KOPT-K1 (cell line): ENCODE results near the gene FOXO3B.
"Not testable (repeated sequence)": the region's sequence is repeated elsewhere in the genome, so short reads cannot be mapped to it uniquely, and the experiment has no call there.

ENCODE experiments used
- H3K27ac ChIP-seq: fragments of 200-600 bp; sonication (generic); 2 replicates; pipeline ENCODE4 v1.5.1; 2016; ENCODE audit warnings: antibody characterized with exemption, mild to moderate bottlenecking, low read depth, low read length; ENCODE audit not compliant: poor library complexity, severe bottlenecking
- H3K36me3 ChIP-seq: fragments of 200-600 bp; sonication (generic); 2 replicates; pipeline ENCODE4 v1.5.1; 2017; ENCODE audit warnings: antibody characterized with exemption, mild to moderate bottlenecking, low read length, moderate library complexity; ENCODE audit not compliant: insufficient read depth
- H3K9me3 ChIP-seq: fragments of 200-600 bp; sonication (generic); 2 replicates; pipeline ENCODE4 v1.5.1; 2017; ENCODE audit warnings: antibody characterized with exemption, low read length, mild to moderate bottlenecking; ENCODE audit not compliant: insufficient read depth, poor library complexity, severe bottlenecking

Gene FOXO3B

DNA sequence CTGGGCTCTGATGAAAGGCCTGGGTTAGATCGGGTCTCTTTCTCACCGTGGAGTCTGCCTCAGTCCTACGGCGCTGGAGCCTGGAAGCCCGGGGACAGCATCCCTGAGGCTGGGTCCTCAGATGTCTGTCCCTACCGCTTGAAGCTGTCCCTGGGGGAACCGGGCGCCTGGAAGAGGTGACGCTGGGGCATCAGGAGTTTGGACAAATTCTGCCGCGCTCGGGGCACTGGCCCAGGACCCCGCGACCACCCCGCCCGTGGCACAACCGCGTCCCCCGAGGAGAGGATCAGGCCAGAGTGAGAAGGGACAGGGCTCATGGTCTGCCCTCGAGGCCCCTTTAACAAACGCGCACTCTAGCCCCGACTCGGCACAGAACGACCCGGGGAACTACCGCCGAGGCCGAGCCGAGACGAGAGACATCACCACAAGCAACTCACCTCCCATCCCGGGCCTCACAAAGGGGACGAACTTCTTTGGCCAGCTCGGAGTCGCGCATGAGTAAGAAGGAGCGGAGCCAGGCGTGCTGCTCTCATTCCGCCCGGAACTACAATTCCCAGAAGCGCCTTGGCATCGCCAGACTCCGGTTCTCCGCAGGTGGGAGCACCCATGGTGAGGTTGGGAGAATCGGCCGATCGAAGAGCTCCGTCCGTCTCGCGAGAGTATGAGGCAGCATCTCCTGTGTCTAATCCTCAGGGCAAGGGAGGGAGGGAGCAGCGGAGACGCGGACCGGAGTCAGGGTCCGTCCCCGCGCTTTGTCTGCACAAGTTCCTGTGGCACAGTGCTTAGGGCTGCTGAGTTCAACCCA lies at the start of gene FOXO3B:
TSS of gene FOXO3B (minus strand) at position 548 of the 805 bp plus-strand sequence. CDS start 663 bp downstream, outside the sequence.
- not testable (repeated sequence) for H3K36me3 ChIP-seq, H3K9me3 ChIP-seq
- H3K27ac ChIP-seq, result peak within 1 kb of the TSS; percentile 47

- H3K27ac ChIP-seq, H3K9me3 ChIP-seq, H3K36me3 ChIP-seq: not testable (repeated sequence)
Observed at GRCh38 chr17:18723509-18723908, 41.4 kb upstream of the FOXO3B start.

DNA sequence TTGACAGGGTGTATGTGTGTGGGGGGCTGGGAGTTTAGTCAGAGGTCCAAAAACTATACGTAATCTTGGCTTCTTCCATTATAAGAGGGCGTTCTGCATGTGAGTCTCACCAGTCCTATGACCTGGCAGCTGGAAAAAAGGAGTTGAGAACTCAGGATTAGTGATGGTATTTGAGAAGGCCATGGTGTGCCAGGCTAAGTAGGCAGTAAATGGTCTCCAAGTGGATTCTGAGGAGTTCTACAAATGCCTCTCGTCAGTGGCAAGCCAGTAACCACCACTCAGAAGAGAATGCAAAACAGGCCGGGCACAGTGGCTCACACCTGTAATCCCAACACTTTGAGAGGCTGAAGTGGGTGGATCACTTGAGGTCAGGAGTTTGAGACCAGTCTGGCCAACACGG lies 40.5 kb upstream of the FOXO3B start:
- H3K27ac ChIP-seq, H3K36me3 ChIP-seq: not testable (repeated sequence)

DNA sequence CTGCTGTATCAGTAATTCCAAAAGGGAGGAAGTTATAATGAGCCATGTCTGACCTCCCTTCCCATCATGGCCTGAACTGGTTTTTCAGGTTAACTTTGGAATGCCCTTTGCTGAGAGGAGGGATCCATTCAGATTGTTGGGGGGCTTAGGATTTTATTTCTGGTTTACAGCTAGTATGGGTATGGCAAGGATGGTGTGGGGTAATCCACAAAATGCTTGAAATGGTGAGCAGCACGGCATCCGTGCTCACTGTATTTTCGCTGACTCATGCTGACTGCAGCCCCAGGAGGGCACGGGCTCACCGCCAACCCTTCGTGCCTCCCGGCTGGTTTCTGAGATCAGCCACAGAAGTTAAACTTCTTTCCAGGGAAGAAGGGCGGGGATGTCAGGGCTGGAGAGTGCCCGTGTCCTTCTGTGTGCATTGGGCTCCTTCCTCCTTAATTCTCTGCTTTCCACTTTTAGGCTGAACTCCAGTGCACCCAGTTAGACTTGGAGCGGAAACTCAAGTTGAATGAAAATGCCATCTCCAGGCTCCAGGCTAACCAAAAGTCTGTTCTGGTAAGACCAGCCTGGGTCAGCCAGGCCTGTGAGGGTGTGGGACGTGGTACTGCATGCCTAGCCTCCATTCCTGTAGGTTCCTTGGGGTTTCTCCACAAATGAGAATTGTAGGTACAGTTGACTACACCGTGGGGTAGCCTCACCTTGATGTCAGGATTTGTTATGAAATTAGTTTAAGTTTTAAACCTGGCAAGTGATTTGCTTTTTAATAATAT lies 39.8 kb upstream of the FOXO3B start:
- H3K27ac ChIP-seq, H3K9me3 ChIP-seq, H3K36me3 ChIP-seq: not testable (repeated sequence)

More for the DNA sequence above, 40.5 kb upstream of the FOXO3B start:
- not testable (repeated sequence) for H3K9me3 ChIP-seq

DNA sequence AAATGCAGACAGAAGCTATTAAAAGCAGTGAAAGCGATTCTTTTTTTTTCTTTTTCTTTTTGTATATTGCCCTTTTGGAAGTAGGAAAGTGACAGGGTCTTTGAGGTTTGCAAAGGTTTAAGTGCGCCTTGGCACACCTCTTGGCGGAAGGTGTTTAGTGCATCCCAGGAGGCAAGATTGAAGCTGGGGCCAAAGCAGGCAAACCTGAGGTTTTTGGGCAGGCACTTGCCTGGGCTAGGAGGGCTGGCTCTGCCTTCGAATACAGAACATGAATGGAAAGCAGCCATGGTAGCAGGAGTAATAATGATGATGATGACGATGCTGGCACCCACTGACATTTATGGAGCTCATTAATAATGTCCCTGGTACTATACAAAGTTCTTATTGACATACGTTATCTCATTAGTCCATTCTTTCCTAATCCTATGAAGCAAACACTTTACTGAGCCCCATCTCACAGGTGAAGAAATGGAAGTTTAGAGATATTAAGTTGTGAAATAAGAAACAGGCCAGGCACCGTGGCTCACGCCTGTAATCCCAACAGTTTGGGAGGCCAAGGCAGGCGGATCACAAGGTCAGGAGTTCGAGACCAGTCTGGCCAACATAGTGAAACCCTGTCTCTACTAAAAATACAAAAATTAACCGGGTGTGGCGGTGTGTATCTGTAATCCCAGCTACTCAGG lies 37.5 kb upstream of the FOXO3B start:
- H3K27ac ChIP-seq, H3K9me3 ChIP-seq, H3K36me3 ChIP-seq: not testable (repeated sequence)

DNA sequence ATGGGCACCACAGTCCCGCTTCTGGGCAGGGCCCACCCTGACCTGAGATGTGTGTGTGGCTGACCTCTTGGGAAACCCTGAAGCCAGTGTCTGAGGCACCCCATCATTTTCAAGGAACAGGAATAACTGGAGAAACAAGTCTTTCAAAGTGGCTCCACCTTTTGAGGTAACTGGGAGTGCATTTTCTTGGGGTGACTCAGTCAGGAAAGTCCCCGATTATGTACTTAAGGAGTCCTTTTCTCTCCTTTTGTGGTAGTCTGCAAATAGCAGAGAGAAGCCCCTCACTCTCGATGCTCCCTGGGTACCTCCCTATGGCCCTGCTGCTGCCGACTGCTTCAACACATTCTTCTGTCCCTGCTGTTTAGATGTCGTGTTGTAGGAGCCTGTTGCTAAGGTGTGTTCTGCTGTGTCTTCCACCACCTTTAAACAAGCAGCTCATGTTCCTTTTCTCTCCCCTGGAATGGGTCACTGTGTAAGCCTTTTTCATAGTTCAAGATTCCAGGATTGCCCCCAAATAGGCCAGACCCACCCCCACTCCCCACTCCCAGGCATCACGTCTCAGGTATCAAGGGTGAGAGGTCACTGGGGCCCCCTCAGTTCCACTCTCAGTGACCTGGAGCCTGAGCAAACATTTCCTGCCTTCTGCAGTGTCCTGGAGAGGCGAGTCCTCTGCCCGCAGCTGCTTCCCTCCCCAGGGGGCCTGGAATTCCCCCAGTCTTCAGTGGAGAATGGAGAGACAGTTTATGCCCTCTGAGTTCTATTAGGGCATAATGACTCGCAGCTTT lies 36.7 kb upstream of the FOXO3B start:
- not testable (repeated sequence) for H3K27ac ChIP-seq, H3K9me3 ChIP-seq

DNA sequence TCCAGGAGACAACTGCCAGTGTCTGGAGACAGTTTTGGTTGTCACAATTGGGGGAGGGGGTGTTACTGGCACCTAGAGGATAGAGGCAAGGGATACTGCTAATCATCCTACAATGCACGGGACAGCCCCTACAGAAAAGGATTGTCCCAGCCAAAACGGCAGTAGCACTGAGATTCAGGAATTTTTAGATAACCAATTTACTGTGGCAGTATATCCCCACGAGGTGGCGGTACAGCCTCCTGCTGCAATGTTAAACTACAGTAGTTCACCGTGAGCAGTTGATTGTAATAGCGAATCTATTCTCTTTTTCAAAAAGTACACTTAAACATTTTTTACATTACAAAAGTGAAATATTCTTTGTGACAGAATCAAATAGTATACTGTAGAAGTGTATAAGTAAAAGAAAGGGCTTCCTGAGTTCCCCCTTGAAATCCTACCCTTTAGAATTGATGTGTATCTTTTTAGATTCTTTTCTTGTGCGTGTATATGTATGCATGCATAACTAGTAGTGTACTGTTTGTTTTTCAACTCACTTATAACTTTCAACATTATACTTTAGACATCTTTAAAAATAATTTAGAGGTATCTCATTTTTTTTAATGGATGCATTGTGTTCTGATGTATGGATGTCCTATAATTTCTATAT lies 30.4 kb upstream of the FOXO3B start:
- H3K9me3 ChIP-seq, H3K27ac ChIP-seq, H3K36me3 ChIP-seq: not testable (repeated sequence)

More for the DNA sequence above, 36.7 kb upstream of the FOXO3B start:
- not testable (repeated sequence) for H3K36me3 ChIP-seq

GRCh38 chr17:18708215-18708614 lies 26.1 kb upstream of the FOXO3B start:
- H3K9me3 ChIP-seq, H3K27ac ChIP-seq, H3K36me3 ChIP-seq: not testable (repeated sequence)

- H3K36me3 ChIP-seq, H3K9me3 ChIP-seq, H3K27ac ChIP-seq: not testable (repeated sequence)
Observed at GRCh38 chr17:18705955-18706354, 23.8 kb upstream of the FOXO3B start.

DNA sequence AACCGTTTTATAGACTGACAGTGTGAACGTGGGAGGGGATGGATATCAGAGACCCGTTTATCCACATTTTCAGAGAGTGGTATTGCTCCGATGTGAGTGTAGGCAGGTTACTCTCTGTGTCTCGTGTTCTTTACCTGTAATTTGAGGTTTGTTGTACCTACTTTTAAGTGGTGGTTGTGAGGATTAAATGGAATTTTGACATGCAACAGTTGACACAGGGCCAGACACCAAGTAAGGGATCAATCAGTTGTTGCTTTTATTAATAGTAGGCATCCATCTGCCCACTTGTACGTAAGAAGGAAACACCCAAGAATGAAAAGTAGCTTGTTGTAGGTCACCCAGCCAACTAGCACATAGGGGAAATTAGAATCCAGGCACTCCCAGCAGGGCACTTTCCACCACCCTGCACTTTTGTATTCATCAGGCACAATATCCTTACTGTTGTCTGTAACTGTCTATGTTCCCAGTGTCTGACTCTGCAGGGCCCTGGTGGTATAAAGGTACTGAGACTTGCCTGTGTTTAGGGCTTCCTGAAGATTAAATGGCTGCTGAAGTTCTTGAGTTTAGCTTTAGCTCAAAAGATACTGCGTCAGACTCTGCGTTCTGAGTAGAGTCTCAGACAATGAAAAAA lies 16.5 kb upstream of the FOXO3B start:
- not testable (repeated sequence) for H3K9me3 ChIP-seq, H3K27ac ChIP-seq

GRCh38 chr17:18695143-18695542 lies 13.0 kb upstream of the FOXO3B start:
- not testable (repeated sequence) for H3K9me3 ChIP-seq, H3K36me3 ChIP-seq, H3K27ac ChIP-seq

More for the DNA sequence above, 16.5 kb upstream of the FOXO3B start:
- not testable (repeated sequence) for H3K36me3 ChIP-seq

- not testable (repeated sequence) for H3K9me3 ChIP-seq, H3K27ac ChIP-seq
Observed at GRCh38 chr17:18682668-18683067, 554 bp upstream of the FOXO3B start.

GRCh38 chr17:18677381-18677780 lies 4.7 kb downstream of the FOXO3B start:
- not testable (repeated sequence) for H3K9me3 ChIP-seq, H3K27ac ChIP-seq
- peaks cover 11% of the 10 kb centered on the region for H3K36me3 ChIP-seq

More at GRCh38 chr17:18682668-18683067, 554 bp upstream of the FOXO3B start:
- not testable (repeated sequence) for H3K36me3 ChIP-seq

GRCh38 chr17:18676928-18677327 lies 5.2 kb downstream of the FOXO3B start:
- peaks cover 11% of the 10 kb centered on the region for H3K36me3 ChIP-seq
- not testable (repeated sequence) for H3K27ac ChIP-seq
- H3K9me3 ChIP-seq, result peaks cover 10% of the 10 kb centered on the region
